Stimulated activated naive CD8-positive, alpha-beta T cell treated with anti-CD3 and anti-CD28 coated beads, Interleukin-15, amount 100 ng/mL, for 72 hours (primary cell): ENCODE results near the gene TMEM33.
A peak's percentile ranks its signal among the peaks of the same experiment; 100 is the strongest.

ENCODE experiments used
- ATAC-seq: fragments of 150-1000 bp; cut with Tn5 transposase; 2 replicates; pipeline ENCODE4 v1.10.0; 2021; ENCODE audit warnings: mild to moderate bottlenecking, moderate library complexity
- DNase-seq, 2 donors: peaks; one replicate each; pipeline ENCODE4 v3.0.0; 2021 to 2022
- H3K27ac Mint-ChIP-seq, 2 donors: one replicate each; pipeline ENCODE4 v1.8.0; 2022; ENCODE audit warnings: mild to moderate bottlenecking in 2 of 2, mixed read lengths in 2 of 2, moderate library complexity in 2 of 2
- H3K27me3 Mint-ChIP-seq: one replicate; pipeline ENCODE4 v1.8.0; 2022; ENCODE audit warnings: mixed read lengths
- H3K4me1 Mint-ChIP-seq: one replicate; pipeline ENCODE4 v1.8.0; 2022; ENCODE audit warnings: mild to moderate bottlenecking, mixed read lengths
- H3K4me3 Mint-ChIP-seq, 2 donors: one replicate each; pipeline ENCODE4 v1.8.0; 2022; ENCODE audit warnings: mild to moderate bottlenecking in 2 of 2, mixed read lengths in 2 of 2, moderate library complexity in 1 of 2
- H3K9me3 Mint-ChIP-seq, 2 donors: one replicate each; pipeline ENCODE4 v1.8.0; 2022; ENCODE audit warnings: mixed read lengths in 2 of 2

Gene TMEM33

DNA sequence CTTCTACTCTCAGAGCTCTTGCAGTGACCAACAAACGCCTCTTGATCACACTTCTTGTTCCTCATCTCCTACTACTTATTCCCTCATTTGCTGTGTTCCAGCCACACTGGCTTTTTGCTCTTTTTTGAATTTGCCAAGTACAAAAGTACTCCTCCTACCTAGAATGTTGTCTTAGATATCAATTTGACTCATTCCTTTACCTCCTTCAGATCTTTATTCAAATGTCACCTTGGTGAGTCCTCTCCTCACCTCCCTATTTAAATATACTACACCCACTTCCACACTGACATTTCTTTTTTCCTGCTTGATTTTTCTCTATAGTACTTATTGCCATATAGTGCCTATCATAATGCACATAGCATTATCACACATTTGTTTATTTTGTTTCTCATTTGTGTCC is 40.1 kb downstream of the TMEM33 start:
- no peak for ATAC-seq
- H3K27ac Mint-ChIP-seq = no peak overlapping the region

GRCh38 chr4:41976775-41977516 is 41.7 kb downstream of the TMEM33 start:
- Mint-ChIP-seq H3K27ac (no peak overlapping the region), H3K27me3 (peaks cover 13% of the 10 kb centered on the region), H3K4me3 (no peak overlapping the region), H3K9me3 (peaks cover 0 to 5% of the 10 kb centered on the region in 2 donors), H3K4me1 (peaks cover 6% of the 10 kb centered on the region)
- DNase-seq (no peak), ATAC-seq (no peak)

More for the DNA sequence above, 40.1 kb downstream of the TMEM33 start:
- DNase-seq = no peak
- peaks cover 0 to 8% of the 10 kb centered on the region in 2 donors for H3K9me3 Mint-ChIP-seq
- H3K4me1 Mint-ChIP-seq = peaks cover 6% of the 10 kb centered on the region
- H3K27me3 Mint-ChIP-seq = peaks cover 13% of the 10 kb centered on the region
- no peak overlapping the region for H3K4me3 Mint-ChIP-seq

DNA sequence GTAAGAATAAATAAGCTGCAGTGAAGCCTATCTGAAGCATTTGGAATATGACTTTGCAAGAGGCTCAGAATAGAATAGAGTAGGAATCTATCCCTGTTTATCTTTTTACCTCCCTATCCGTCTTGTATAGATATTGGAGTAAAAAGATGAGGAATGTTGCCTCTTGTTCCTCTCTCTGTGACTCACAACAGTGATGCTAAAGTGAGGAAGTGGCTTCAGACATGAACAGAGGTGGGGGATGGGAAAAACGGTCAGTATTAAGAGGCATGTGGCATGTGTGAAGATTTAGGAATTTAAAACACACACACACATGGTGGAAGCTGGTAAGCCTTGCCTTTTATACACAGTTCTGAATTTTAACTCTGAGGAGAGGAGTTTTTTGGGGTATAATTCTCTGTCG is 42.5 kb downstream of the TMEM33 start:
- peaks cover 13% of the 10 kb centered on the region for H3K27me3 Mint-ChIP-seq
- peaks cover 6% of the 10 kb centered on the region for H3K4me1 Mint-ChIP-seq
- DNase-seq = no peak
- H3K27ac Mint-ChIP-seq = no peak overlapping the region
- no peak overlapping the region for H3K4me3 Mint-ChIP-seq
- no peak for ATAC-seq
- no peaks in the 10 kb centered on the region for H3K9me3 Mint-ChIP-seq

GRCh38 chr4:41981456-41981855 is 46.2 kb downstream of the TMEM33 start, which contains the start of gene DCAF4L1:
Gene DCAF4L1 (plus strand): TSS chr4:41981756. CDS start chr4:41981793, 37 bp downstream.
- no peaks in the 10 kb centered on the region for H3K9me3 Mint-ChIP-seq
- H3K27me3 Mint-ChIP-seq = peaks cover 13% of the 10 kb centered on the region
- H3K4me1 Mint-ChIP-seq = no peaks in the 10 kb centered on the region
- DNase-seq = no peak
- no peak for ATAC-seq
- no peak within 1 kb of the TSS for H3K4me3 Mint-ChIP-seq
- H3K27ac Mint-ChIP-seq = peak within 1 kb of the TSS in 1 of 2 donors; percentile 39

GRCh38 chr4:41982716-41983115 is 47.5 kb downstream of the TMEM33 start:
- H3K4me1 Mint-ChIP-seq = no peaks in the 10 kb centered on the region
- H3K27me3 Mint-ChIP-seq = peaks cover 5% of the 10 kb centered on the region
- no peak for ATAC-seq
- DNase-seq = no peak
- H3K4me3 Mint-ChIP-seq = no peak overlapping the region
- H3K9me3 Mint-ChIP-seq = no peaks in the 10 kb centered on the region
- H3K27ac Mint-ChIP-seq = no peak overlapping the region

- H3K4me3 Mint-ChIP-seq = no peak overlapping the region
- no peak for ATAC-seq
- H3K4me1 Mint-ChIP-seq = no peaks in the 10 kb centered on the region
- no peaks in the 10 kb centered on the region for H3K9me3 Mint-ChIP-seq
- H3K27ac Mint-ChIP-seq = no peak overlapping the region
- H3K27me3 Mint-ChIP-seq = no peaks in the 10 kb centered on the region
- no peak for DNase-seq
These were observed 49.9 kb downstream of the TMEM33 start for GRCh38 chr4:41985151-41985550.

DNA sequence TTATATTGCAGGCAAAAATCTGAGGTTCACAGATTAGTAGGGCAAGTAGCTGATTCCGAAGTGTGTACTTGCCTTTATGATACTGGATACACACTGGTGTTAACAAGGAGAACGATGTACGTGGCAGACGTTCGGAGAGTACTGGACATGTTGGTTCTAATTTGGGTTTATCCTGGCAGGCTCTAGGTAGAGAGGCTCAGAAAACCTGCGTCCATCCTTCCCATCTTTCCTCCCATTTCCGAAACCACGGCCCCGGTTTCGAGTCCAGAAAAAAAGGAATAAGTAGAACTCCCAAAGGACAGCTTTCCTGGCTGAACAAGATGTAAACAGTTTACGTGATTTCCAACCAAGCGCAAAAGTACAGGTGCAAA is 54.8 kb downstream of the TMEM33 start:
- Mint-ChIP-seq H3K27me3 (no peaks in the 10 kb centered on the region), H3K9me3 (no peaks in the 10 kb centered on the region), H3K27ac (peak overlapping the region; percentile 94 to 97), H3K4me1 (peaks cover 13% of the 10 kb centered on the region), H3K4me3 (peak overlapping the region; percentile 96 to 97)
- ATAC-seq (peak; percentile 37), DNase-seq (no peak)

- ATAC-seq (peak; percentile 98), DNase-seq (peak; percentile 86 to 92)
- Mint-ChIP-seq H3K4me1 (peaks cover 13% of the 10 kb centered on the region), H3K9me3 (no peaks in the 10 kb centered on the region), H3K4me3 (peak within 1 kb of the TSS; percentile 96 to 97), H3K27ac (peak within 1 kb of the TSS; percentile 95 to 97), H3K27me3 (no peaks in the 10 kb centered on the region)
These were observed 55.3 kb downstream of the TMEM33 start, which contains the start of gene SLC30A9 for GRCh38 chr4:41990365-41991111. Gene SLC30A9 (plus strand): TSS chr4:41990530. CDS start chr4:41990652, 122 bp downstream.

GRCh38 chr4:41991916-41992767 is 56.9 kb downstream of the TMEM33 start:
- Mint-ChIP-seq H3K27me3 (no peaks in the 10 kb centered on the region), H3K4me1 (peaks cover 13% of the 10 kb centered on the region), H3K4me3 (peak overlapping the region; percentile 42 to 96), H3K27ac (peak overlapping the region in 1 of 2 donors; percentile 12), H3K9me3 (no peaks in the 10 kb centered on the region)
- no peak for DNase-seq
- ATAC-seq = no peak

GRCh38 chr4:41992967-41993857 is 58.0 kb downstream of the TMEM33 start:
- Mint-ChIP-seq H3K4me1 (peaks cover 13% of the 10 kb centered on the region), H3K27ac (no peak overlapping the region), H3K27me3 (no peaks in the 10 kb centered on the region), H3K9me3 (no peaks in the 10 kb centered on the region), H3K4me3 (no peak overlapping the region)
- DNase-seq (no peak), ATAC-seq (no peak)

DNA sequence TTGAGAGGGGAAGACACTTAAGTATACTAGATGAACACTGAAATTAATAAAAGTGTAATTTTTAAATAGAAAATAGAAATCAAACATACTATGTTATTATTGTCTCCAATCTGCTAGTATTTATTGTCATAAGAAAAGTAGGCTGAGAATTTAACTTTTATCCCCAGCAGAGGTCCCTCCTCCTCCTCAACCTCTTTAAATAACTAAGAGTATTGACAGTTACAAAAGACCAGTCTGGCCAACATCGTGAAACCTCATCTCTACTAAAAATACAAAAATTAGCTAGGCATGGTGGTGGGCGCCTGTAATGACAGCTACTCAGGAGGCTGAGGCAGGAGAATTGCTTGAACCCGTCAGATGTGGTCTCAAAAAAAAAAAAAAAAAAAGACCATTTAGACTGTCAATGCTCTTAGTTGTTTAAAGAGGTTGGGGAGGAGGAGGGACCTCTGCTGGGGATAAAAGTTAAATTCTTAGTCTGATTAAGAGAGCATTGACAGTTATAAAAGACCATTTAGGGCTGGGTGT is 59.3 kb downstream of the TMEM33 start:
- Mint-ChIP-seq H3K27ac (no peak overlapping the region), H3K27me3 (no peaks in the 10 kb centered on the region), H3K4me3 (no peak overlapping the region), H3K4me1 (peaks cover 13% of the 10 kb centered on the region), H3K9me3 (no peaks in the 10 kb centered on the region)
- DNase-seq = no peak
- no peak for ATAC-seq

- H3K4me3 Mint-ChIP-seq = no peak overlapping the region
- no peaks in the 10 kb centered on the region for H3K9me3 Mint-ChIP-seq
- no peaks in the 10 kb centered on the region for H3K4me1 Mint-ChIP-seq
- no peak overlapping the region for H3K27ac Mint-ChIP-seq
- ATAC-seq (no peak), DNase-seq (no peak)
- no peaks in the 10 kb centered on the region for H3K27me3 Mint-ChIP-seq
These were observed 62.8 kb downstream of the TMEM33 start for GRCh38 chr4:41998019-41998418.

- Mint-ChIP-seq H3K4me1 (peaks cover 11% of the 10 kb centered on the region), H3K9me3 (no peaks in the 10 kb centered on the region), H3K27me3 (no peaks in the 10 kb centered on the region), H3K27ac (no peak overlapping the region), H3K4me3 (no peak overlapping the region)
- DNase-seq (no peak), ATAC-seq (no peak)
These were observed 64.1 kb downstream of the TMEM33 start for GRCh38 chr4:41999321-41999720.

- Mint-ChIP-seq H3K27ac (peak overlapping the region in 1 of 2 donors; percentile 8), H3K27me3 (no peaks in the 10 kb centered on the region), H3K4me3 (no peak overlapping the region), H3K9me3 (peaks cover 0 to 7% of the 10 kb centered on the region in 2 donors), H3K4me1 (peaks cover 33% of the 10 kb centered on the region)
- DNase-seq (no peak), ATAC-seq (no peak)
These were observed 73.0 kb downstream of the TMEM33 start for GRCh38 chr4:42008011-42008786.
